HEK293 (cell line): ENCODE measurements around the gene EDARADD.

Experiments
- BCL11A ChIP-seq: fragments of 450-650 bp; formaldehyde crosslinking; IDR thresholded peaks from 2 replicates; pipeline ENCODE4 v1.5.1; 2016; ENCODE audit warnings: low read depth, missing biosample characterization, missing genetic modification characterization
- HOXA7 ChIP-seq: sonication (generic); formaldehyde crosslinking; IDR thresholded peaks from 2 replicates; pipeline ENCODE4 v1.8.1; 2022; ENCODE audit warnings: missing genetic modification reagents, borderline replicate concordance
- INSM2 ChIP-seq: fragments of 450-650 bp; formaldehyde crosslinking; IDR thresholded peaks from 2 replicates; pipeline ENCODE4 v1.5.1; 2016; ENCODE audit warnings: missing biosample characterization, missing genetic modification characterization
- MZF1 ChIP-seq: fragments of 450-650 bp; formaldehyde crosslinking; IDR thresholded peaks from 2 replicates; pipeline ENCODE4 v1.5.1; 2017; ENCODE audit warnings: missing biosample characterization, missing genetic modification characterization, borderline replicate concordance
- OVOL3 ChIP-seq: fragments of 450-650 bp; formaldehyde crosslinking; IDR thresholded peaks from 2 replicates; pipeline ENCODE4 v1.5.1; 2016; ENCODE audit warnings: missing biosample characterization, missing genetic modification characterization
- PRDM1 ChIP-seq: fragments of 450-650 bp; formaldehyde crosslinking; IDR thresholded peaks from 2 replicates; pipeline ENCODE4; 2016; ENCODE audit warnings: missing biosample characterization, missing genetic modification characterization
- SETDB1 ChIP-seq: IDR thresholded peaks from one replicate; pipeline ENCODE4 v1.6.1; 2017; ENCODE audit warnings: mild to moderate bottlenecking, low read length, moderate library complexity, mixed read lengths; ENCODE audit not compliant: insufficient read length
- WT1 ChIP-seq: fragments of 450-650 bp; formaldehyde crosslinking; IDR thresholded peaks from 2 replicates; pipeline ENCODE4 v1.5.1; 2016; ENCODE audit warnings: missing biosample characterization, missing genetic modification characterization
- YY1 ChIP-seq: fragments of 450-650 bp; formaldehyde crosslinking; IDR thresholded peaks from 2 replicates; pipeline ENCODE4 v1.5.1; 2018; ENCODE audit warnings: missing biosample characterization, missing genetic modification characterization
- ZBTB26 ChIP-seq: fragments of 450-650 bp; formaldehyde crosslinking; optimal IDR thresholded peaks from 2 replicates; pipeline ENCODE3; 2016; ENCODE audit warnings: missing biosample characterization, mild to moderate bottlenecking, missing genetic modification characterization
- ZBTB44 ChIP-seq: fragments of 450-650 bp; IDR thresholded peaks from 2 replicates; pipeline ENCODE4 v1.5.1; 2018; ENCODE audit warnings: missing biosample characterization, mild to moderate bottlenecking, missing genetic modification characterization
- ZIC2 ChIP-seq: fragments of 450-650 bp; formaldehyde crosslinking; IDR thresholded peaks from 2 replicates; pipeline ENCODE4 v1.5.1; 2016; ENCODE audit warnings: missing biosample characterization, missing genetic modification characterization
- ZNF121 ChIP-seq: fragments of 450-650 bp; formaldehyde crosslinking; IDR thresholded peaks from 2 replicates; pipeline ENCODE4 v1.5.1; 2016; ENCODE audit warnings: missing biosample characterization, missing genetic modification characterization
- ZNF16 ChIP-seq: fragments of 450-650 bp; formaldehyde crosslinking; IDR thresholded peaks from 2 replicates; pipeline ENCODE4 v1.5.1; 2016; ENCODE audit warnings: low read depth, missing biosample characterization, missing genetic modification characterization
- ZNF2 ChIP-seq: fragments of 450-650 bp; formaldehyde crosslinking; IDR thresholded peaks from 2 replicates; pipeline ENCODE4 v1.5.1; 2016; ENCODE audit warnings: missing biosample characterization, missing genetic modification characterization
- ZNF24 ChIP-seq: fragments of 450-650 bp; formaldehyde crosslinking; IDR thresholded peaks from 2 replicates; pipeline ENCODE4 v1.5.1; 2016; ENCODE audit warnings: missing biosample characterization, missing genetic modification characterization
- ZNF292 ChIP-seq: fragments of 450-650 bp; formaldehyde crosslinking; IDR thresholded peaks from 2 replicates; pipeline ENCODE4 v1.5.1; 2016; ENCODE audit warnings: low read depth, missing biosample characterization, missing genetic modification characterization, borderline replicate concordance
- ZNF391 ChIP-seq: fragments of 450-650 bp; formaldehyde crosslinking; IDR thresholded peaks from 2 replicates; pipeline ENCODE4 v1.5.1; 2016; ENCODE audit warnings: low read depth, missing biosample characterization, missing genetic modification characterization, borderline replicate concordance
- ZNF423 ChIP-seq: fragments of 450-650 bp; formaldehyde crosslinking; IDR thresholded peaks from 2 replicates; pipeline ENCODE4 v1.5.1; 2016; ENCODE audit warnings: missing biosample characterization, missing genetic modification characterization
- ZNF48 ChIP-seq: fragments of 450-650 bp; formaldehyde crosslinking; IDR thresholded peaks from 2 replicates; pipeline ENCODE4 v1.5.1; 2016; ENCODE audit warnings: missing biosample characterization, missing genetic modification characterization
- ZNF600 ChIP-seq: fragments of 450-650 bp; formaldehyde crosslinking; IDR thresholded peaks from 2 replicates; pipeline ENCODE4 v1.5.1; 2016; ENCODE audit warnings: missing biosample characterization, missing genetic modification characterization
- ZNF623 ChIP-seq: fragments of 450-650 bp; formaldehyde crosslinking; IDR thresholded peaks from 2 replicates; pipeline ENCODE4 v1.5.1; 2016; ENCODE audit warnings: missing biosample characterization, missing genetic modification characterization
- ZNF776 ChIP-seq: fragments of 450-650 bp; formaldehyde crosslinking; IDR thresholded peaks from 2 replicates; pipeline ENCODE4 v1.5.0; 2017; ENCODE audit warnings: missing biosample characterization, missing genetic modification characterization, borderline replicate concordance
- ZNF837 ChIP-seq: fragments of 450-650 bp; formaldehyde crosslinking; IDR thresholded peaks from 2 replicates; pipeline ENCODE4 v1.5.1; 2016; ENCODE audit warnings: missing biosample characterization, missing genetic modification characterization
- ZNF843 ChIP-seq: fragments of 450-650 bp; formaldehyde crosslinking; IDR thresholded peaks from 2 replicates; pipeline ENCODE4 v1.5.1; 2016; ENCODE audit warnings: missing biosample characterization, missing genetic modification characterization
- ZSCAN30 ChIP-seq: fragments of 450-650 bp; IDR thresholded peaks from 2 replicates; pipeline ENCODE4 v1.5.1; 2018; ENCODE audit warnings: missing biosample characterization, mild to moderate bottlenecking, missing genetic modification characterization, moderate library complexity
- TF ChIP-seq, protein P1 (sequence below): fragments of 450-650 bp; formaldehyde crosslinking; IDR thresholded peaks from 2 replicates; pipeline ENCODE4 v1.5.1; 2016; ENCODE audit warnings: missing biosample characterization, missing genetic modification characterization
- TF ChIP-seq, protein P2 (sequence below): fragments of 450-650 bp; formaldehyde crosslinking; IDR thresholded peaks from 2 replicates; pipeline ENCODE4 v1.5.1; 2016; ENCODE audit warnings: missing biosample characterization, missing genetic modification characterization
- TF ChIP-seq, protein P3 (sequence below): sonication (generic); formaldehyde crosslinking; IDR thresholded peaks from 2 replicates; pipeline ENCODE4 v1.8.1; 2022; ENCODE audit warnings: mild to moderate bottlenecking, moderate library complexity, missing genetic modification reagents

EDARADD gene

GRCh38 chr1:236524142-236524894 is 130.2 kb downstream of the EDARADD start (continued):
- no peak; the same call in 1 of the 2 replicates for TF ChIP-seq ZNF121 (tag by site-specific recombination)
- TF ChIP-seq MZF1 (tag by site-specific recombination), result peak; percentile 17; the same call in 1 of the 2 replicates
- TF ChIP-seq PRDM1, result peak; percentile 81
- TF ChIP-seq ZNF843 (tag by site-specific recombination), result 0 out of 2 replicates have a peak, but pooled peaks have one; percentile 26
- 0 out of 2 replicates have a peak, but pooled peaks have one; percentile 26 for TF ChIP-seq ZNF623
- TF ChIP-seq YY1 (tag by site-specific recombination), result peak; percentile 86
- no peak; the same call in 1 of the 2 replicates for TF ChIP-seq ZIC2 (tag by site-specific recombination)
- TF ChIP-seq ZNF776 (tag by site-specific recombination), result no peak
- 0 out of 2 replicates have a peak, but pooled peaks have one; percentile 12 for TF ChIP-seq ZNF391 (tag by site-specific recombination)
- no peak for TF ChIP-seq SETDB1
- TF ChIP-seq ZNF837, result no peak
- no peak for TF ChIP-seq ZNF292 (tag by site-specific recombination)
- no peak for TF ChIP-seq OVOL3 (tag by site-specific recombination)
- TF ChIP-seq BCL11A (tag by site-specific recombination), result peak; percentile 43; the same call in 1 of the 2 replicates
- peak; percentile 50 for TF ChIP-seq ZBTB26 (tag by site-specific recombination)
- TF ChIP-seq ZNF48 (tag by site-specific recombination), result no peak
- TF ChIP-seq ZSCAN30 (tag by site-specific recombination), result peak; percentile 98
- TF ChIP-seq ZBTB44, result peak; percentile 97
- no peak for TF ChIP-seq ZNF16 (tag by site-specific recombination)
- 0 out of 2 replicates have a peak, but pooled peaks have one; percentile 3 for TF ChIP-seq ZNF600 (tag by site-specific recombination)
- peak; percentile 50; the same call in 1 of the 2 replicates for TF ChIP-seq ZNF2 (tag by site-specific recombination)
- TF ChIP-seq, protein P1, sequence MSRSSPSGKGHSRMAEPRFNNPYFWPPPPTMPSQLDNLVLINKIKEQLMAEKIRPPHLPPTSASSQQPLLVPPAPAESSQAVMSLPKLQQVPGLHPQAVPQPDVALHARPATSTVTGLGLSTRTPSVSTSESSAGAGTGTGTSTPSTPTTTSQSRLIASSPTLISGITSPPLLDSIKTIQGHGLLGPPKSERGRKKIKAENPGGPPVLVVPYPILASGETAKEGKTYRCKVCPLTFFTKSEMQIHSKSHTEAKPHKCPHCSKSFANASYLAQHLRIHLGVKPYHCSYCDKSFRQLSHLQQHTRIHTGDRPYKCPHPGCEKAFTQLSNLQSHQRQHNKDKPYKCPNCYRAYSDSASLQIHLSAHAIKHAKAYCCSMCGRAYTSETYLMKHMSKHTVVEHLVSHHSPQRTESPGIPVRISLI (tag by site-specific recombination), result no peak
- peak; percentile 80 for TF ChIP-seq ZNF423 (tag by site-specific recombination)
- peak; percentile 23; the same call in 1 of the 2 replicates for TF ChIP-seq WT1 (tag by site-specific recombination)
- peak; percentile 88; the same call in 1 of the 2 replicates for TF ChIP-seq INSM2 (tag by site-specific recombination)
- TF ChIP-seq, protein P2, sequence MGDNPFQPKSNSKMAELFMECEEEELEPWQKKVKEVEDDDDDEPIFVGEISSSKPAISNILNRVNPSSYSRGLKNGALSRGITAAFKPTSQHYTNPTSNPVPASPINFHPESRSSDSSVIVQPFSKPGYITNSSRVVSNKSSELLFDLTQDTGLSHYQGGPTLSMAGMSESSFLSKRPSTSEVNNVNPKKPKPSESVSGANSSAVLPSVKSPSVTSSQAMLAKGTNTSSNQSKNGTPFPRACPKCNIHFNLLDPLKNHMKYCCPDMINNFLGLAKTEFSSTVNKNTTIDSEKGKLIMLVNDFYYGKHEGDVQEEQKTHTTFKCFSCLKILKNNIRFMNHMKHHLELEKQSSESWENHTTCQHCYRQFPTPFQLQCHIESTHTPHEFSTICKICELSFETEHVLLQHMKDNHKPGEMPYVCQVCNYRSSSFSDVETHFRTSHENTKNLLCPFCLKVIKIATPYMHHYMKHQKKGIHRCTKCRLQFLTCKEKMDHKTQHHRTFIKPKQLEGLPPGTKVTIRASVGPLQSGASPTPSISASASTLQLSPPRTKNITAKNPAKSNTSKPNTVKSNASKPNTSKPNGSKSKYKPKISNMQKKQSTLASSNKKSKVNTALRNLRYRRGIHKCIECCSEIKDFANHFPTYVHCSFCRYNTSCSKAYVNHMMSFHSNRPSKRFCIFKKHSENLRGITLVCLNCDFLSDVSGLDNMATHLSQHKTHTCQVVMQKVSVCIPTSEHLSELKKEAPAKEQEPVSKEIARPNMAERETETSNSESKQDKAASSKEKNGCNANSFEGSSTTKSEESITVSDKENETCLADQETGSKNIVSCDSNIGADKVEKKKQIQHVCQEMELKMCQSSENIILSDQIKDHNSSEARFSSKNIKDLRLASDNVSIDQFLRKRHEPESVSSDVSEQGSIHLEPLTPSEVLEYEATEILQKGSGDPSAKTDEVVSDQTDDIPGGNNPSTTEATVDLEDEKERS (tag by site-specific recombination), result no peak
- TF ChIP-seq, protein P3, sequence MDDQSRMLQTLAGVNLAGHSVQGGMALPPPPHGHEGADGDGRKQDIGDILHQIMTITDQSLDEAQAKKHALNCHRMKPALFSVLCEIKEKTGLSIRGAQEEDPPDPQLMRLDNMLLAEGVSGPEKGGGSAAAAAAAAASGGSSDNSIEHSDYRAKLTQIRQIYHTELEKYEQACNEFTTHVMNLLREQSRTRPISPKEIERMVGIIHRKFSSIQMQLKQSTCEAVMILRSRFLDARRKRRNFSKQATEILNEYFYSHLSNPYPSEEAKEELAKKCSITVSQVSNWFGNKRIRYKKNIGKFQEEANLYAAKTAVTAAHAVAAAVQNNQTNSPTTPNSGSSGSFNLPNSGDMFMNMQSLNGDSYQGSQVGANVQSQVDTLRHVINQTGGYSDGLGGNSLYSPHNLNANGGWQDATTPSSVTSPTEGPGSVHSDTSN, result 0 out of 2 replicates have a peak, but pooled peaks have one; percentile 1
- TF ChIP-seq ZNF24, result peak; percentile 97
- no peak for TF ChIP-seq HOXA7 (CRISPR knock-in tag)
